Measurements from ENCODE around the gene CDA.

CDA gene

DNA sequence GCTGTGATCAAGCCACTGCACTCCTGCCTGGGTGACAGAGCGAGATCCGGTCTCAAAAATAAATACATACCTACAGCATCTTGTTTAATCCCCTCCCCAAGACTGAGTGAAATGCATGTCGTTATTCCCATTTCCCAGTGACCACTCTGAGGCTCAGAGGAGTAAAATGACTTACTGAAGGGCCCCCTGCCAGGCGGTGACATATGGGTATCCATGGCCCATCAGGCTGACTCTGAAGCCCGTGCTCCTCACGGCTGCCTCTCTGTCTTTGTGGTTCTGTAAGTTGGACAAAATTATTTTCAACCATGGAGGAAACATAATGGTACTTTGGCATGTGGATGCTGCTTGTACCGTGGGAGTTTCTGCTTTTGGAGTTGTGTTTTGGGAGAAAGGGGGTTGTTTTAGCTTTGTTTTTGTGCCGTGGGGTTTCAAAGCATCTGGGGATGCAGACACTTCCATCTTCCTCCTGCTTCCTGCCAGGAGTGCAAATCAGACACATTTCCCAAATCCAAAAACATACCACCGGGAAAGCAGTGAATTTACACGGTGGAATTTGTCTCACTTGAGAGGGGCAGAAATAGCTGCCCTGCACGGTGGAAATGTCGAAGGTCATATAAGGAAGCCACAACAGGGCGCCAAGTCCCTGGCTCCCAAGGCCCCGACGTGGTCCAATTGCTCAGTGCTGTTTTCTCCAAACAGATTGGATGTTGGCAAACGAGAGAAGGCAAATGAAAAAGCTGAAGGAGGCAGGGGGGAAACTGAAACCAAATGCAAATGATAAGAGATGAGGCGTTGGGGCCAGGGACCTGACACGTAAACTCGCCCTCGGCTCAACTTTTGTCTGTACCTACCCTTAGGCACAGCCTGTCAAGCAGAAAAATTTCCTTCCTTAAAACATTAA is 27.3 kb downstream of the CDA start:
- no peak for DNase-seq (ENCODE audit: low read depth in 4 of 4, low spot score in 1 of 4)

DNA sequence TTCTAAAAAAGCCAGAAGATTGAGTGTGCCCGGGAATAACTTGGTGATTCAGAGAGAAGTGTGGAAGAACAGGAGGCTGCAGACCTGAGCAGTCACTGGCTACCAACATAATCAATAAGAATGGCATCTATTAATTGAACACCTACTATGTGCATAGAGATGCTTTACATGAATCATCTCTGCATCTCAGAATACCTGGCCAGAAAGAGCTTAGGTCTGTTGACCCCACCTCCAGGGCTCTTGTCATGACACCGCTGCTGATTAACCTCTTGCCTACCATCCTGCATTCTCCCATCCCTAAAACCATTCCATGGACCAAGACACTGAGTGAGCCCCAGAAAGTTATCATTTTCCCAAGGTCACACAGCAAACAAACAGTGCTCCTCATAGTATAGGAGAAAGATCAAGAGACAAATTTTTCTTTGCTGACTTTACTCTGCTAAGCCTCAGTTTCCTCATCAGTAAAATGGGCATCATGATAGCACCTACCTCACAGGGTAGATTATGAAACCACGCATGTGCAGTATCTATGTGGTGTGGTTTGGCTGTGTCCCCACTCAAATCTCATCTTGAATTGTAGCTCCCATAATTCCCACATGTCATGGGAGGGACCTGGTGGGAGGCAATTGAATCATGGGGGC is 28.1 kb downstream of the CDA start:
- DNase-seq (ENCODE audit: low read depth in 4 of 4, low spot score in 1 of 4), result no peak

GRCh38 chr1:20618550-20618949 is 29.7 kb downstream of the CDA start:
- no peak for DNase-seq (ENCODE audit: low read depth in 4 of 4, low spot score in 1 of 4)

- no peak for DNase-seq (ENCODE audit: low read depth in 4 of 4, low spot score in 1 of 4)
These were observed 31.1 kb downstream of the CDA start for GRCh38 chr1:20619999-20620398.

DNA sequence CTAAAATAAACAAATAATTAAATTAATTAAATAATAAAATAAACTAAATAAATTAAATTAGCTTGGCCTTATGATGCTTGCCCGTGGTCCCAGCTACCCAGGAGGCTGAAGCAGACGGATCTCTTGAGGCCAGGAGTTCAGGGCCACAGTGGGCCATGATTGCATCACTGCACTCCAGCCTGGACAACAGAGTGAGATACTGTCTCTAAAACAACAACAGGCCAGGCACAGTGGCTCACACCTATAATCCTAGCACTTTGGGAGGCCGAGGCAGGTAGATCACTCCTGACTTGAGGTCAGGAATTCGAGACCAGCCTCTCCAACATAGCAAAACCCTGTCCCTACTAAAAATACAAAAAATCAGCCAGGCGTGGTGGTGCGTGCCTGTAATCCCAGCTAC is 32.1 kb downstream of the CDA start:
- no peak for DNase-seq (ENCODE audit: low read depth in 4 of 4, low spot score in 1 of 4)

GRCh38 chr1:20624709-20625108 is 35.8 kb downstream of the CDA start:
- DNase-seq (ENCODE audit: low read depth in 4 of 4, low spot score in 1 of 4), result no peak

GRCh38 chr1:20625176-20626097 is 36.5 kb downstream of the CDA start:
- no peak for DNase-seq (ENCODE audit: low read depth in 4 of 4, low spot score in 1 of 4)

- no peak for DNase-seq (ENCODE audit: low read depth in 4 of 4, low spot score in 1 of 4)
These were observed 37.2 kb downstream of the CDA start for GRCh38 chr1:20626098-20626427.

DNA sequence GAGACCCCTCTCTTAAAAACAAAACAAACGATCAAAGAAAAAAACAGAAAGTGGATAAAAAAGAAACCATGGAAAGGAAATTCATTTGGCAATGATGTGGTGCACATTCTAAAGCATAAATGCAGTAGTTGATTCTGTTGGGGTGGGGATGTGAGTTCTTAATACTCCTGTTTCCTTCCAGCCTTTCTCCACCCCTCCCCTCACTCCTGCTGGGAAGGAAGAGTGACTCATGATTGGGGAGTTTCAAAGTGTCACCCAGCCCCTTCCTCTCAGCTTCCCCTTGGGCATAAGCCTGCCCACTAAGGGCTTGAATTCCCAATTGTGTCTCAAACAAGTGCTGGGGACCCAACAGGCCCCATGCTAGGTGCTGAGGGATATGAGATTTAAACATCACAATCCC is 37.6 kb downstream of the CDA start:
- no peak for DNase-seq (ENCODE audit: low read depth in 4 of 4, low spot score in 1 of 4)

DNA sequence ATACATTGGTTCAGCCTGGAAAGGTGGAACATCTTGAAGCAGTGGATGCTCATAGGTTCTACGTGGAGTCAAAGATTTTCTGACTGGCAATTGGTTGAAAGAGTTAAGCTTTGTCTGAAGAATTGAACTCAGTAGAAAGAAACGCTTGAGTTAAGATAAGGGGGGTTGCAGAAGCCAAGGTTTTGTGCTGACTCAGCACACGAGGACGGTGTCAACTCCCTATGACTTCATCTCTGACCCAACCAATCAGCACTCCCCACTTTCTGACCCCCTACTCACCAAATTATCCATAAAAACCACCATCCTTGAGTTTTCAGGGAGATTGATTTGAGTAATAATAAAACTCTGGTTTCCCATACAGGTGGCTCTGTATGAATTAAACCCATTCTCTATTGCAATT is 41.8 kb downstream of the CDA start:
- DNase-seq (ENCODE audit: low read depth in 4 of 4, low spot score in 1 of 4), result no peak

- DNase-seq (ENCODE audit: low read depth in 4 of 4, low spot score in 1 of 4), result no peak
These were observed 43.5 kb downstream of the CDA start for GRCh38 chr1:20632386-20632785.

- peak; percentile 63 to 74 (median 70) for DNase-seq (ENCODE audit: low read depth in 4 of 4, low spot score in 1 of 4)
These were observed 44.5 kb downstream of the CDA start, which contains the start of gene PINK1 for GRCh38 chr1:20633190-20634064. TSS of gene PINK1 (plus strand) at chr1:20633458. CDS start at chr1:20633549, 91 bp downstream.

GRCh38 chr1:20634065-20634593 is 45.2 kb downstream of the CDA start:
- DNase-seq (ENCODE audit: low read depth in 4 of 4, low spot score in 1 of 4), result no peak

- DNase-seq (ENCODE audit: low read depth in 4 of 4, low spot score in 1 of 4), result no peak
These were observed 45.7 kb downstream of the CDA start for GRCh38 chr1:20634594-20635084.

DNA sequence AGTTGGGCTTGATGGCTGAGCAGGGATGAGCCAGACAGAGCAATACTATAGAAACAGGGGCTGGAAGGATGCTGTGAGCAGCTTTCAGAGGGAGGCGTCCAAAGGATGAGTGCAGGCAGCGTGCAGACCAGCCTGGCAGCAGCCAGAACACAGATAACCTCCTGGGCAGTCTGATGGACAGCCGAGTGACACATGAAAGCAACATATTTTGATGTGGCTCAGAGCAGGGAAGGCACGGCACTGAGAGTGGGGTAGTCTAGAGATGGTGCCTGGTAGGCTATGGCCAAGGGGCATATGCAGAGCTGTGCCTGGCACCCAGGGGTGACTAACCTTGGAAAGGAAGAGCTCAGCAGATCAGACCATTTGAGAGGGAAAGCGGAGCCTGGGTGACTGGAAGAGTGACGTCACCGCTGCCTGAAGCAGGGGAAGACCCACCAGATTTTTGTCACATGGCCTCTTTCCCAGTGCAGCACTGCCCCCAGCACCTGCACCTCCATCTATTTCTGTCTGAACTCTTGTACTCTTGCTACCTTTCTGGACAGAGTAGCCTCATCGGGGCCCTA is 48.0 kb downstream of the CDA start:
- no peak for DNase-seq (ENCODE audit: low read depth in 4 of 4, low spot score in 1 of 4)

DNA sequence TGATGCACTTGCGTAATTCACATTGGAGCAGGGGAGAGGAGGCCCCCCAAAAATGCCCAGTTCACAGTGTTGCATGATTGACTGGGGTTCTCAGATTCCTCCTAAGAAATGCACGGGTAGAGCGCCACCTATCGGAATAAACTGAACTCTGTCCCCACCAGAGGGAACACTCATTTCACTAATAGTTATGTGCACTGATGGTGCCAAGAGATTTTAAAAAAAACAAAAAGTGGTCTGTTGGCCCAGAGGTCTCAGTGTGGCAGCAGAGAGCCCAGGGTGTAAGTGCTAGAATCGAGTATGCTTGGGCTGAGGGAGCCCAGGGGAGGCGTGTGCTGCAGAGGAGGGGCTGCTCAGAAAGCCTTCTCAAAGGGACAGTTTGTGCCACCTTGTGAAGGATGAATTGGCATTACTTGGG is 51.3 kb downstream of the CDA start:
- peak in 3 of 4 experiments; percentile 30 to 37 (median 34) for DNase-seq (ENCODE audit: low read depth in 4 of 4, low spot score in 1 of 4)

- no peak for DNase-seq (ENCODE audit: low read depth in 4 of 4, low spot score in 1 of 4)
These were observed 53.1 kb downstream of the CDA start for GRCh38 chr1:20641975-20642374.

- DNase-seq (ENCODE audit: low read depth in 4 of 4, low spot score in 1 of 4), result no peak
These were observed 54.2 kb downstream of the CDA start for GRCh38 chr1:20643080-20643479.

GRCh38 chr1:20644416-20644815 is 55.5 kb downstream of the CDA start:
- DNase-seq (ENCODE audit: low read depth in 4 of 4, low spot score in 1 of 4), result no peak

DNA sequence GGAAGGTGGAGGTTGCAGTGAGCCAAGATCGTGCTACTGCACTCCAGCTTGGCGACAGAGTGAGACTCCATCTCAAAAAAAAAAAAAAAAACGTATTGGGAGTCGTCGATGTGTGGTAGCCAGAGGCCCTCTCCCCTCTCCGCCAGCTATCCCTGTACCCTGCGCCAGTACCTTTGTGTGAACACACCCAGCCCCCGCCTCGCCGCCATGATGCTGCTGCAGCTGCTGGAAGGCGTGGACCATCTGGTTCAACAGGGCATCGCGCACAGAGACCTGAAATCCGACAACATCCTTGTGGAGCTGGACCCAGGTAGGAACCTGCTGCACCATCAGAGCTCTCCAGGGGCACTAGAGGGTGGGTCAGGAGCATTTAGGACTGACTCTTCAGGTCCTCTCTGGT is 56.5 kb downstream of the CDA start:
- no peak for DNase-seq (ENCODE audit: low read depth in 4 of 4, low spot score in 1 of 4)

Measured in stimulated activated CD4-positive, alpha-beta T cell treated with anti-CD3 and anti-CD28 coated beads, Interleukin-1b, Interleukin-23, amount 100 ng/mL, for 24 hours (primary cell).